Measurements from ENCODE around the gene RASSF8.

DNA sequence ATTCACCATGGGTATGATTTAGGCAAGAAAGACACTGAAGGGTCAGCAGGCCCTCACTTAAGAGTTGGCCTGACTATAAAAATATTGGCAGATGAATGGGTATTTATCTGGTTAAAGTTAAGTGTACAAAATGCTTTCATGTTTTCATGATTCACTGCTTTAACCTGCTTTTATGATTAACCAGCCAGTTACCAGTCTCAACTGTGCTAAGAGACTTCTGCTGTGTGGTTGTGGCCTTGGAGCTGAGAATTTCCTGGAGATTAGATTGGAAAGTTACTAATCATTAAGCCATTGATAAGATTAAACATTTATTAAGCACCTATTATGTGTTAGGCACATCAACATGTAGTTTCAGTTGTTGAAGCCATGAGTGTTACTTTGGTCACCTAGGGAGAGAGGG is 68.9 kb downstream of the RASSF8 start:
- TF ChIP-seq GATA2 (IDR thresholded peaks at IDR 0.05; ENCODE audit: low read depth, low read length) (no peak), GATA3 (IDR thresholded peaks at IDR 0.05; ENCODE audit: low read depth, low read length) (no peak)
